WI38 (cell line): ENCODE measurements around the gene TTC27.

Experiments
- H3K4me3 ChIP-seq: 2 replicates; pipeline ENCODE4 v1.5.1; 2011; ENCODE audit warnings: low read depth, mild to moderate bottlenecking, control low read depth, low read length
- TF ChIP-seq, protein P1 (sequence below): IDR thresholded peaks from 2 replicates; pipeline ENCODE4 v1.5.1; 2012; ENCODE audit warnings: low read depth, mild to moderate bottlenecking, control low read depth, low read length

Gene TTC27

DNA sequence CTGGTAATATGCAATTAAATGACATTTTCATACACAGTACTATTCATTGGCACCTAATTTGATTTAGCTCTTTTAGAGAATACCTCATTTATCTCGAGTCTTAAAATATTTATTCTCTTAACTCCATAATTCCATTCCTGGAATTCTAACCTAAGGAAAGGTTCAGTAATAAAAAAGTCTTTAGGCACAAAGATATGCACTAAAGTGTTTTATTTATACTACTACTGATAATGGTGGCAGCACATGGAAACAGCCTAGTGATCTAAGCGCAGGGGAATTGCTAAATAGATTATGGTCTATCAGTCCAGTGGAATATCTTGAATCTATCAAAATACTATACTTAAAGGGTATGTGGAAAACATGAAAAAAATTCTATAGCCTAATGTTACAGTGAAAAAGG is 176.4 kb downstream of the TTC27 start:
- TF ChIP-seq, protein P1, sequence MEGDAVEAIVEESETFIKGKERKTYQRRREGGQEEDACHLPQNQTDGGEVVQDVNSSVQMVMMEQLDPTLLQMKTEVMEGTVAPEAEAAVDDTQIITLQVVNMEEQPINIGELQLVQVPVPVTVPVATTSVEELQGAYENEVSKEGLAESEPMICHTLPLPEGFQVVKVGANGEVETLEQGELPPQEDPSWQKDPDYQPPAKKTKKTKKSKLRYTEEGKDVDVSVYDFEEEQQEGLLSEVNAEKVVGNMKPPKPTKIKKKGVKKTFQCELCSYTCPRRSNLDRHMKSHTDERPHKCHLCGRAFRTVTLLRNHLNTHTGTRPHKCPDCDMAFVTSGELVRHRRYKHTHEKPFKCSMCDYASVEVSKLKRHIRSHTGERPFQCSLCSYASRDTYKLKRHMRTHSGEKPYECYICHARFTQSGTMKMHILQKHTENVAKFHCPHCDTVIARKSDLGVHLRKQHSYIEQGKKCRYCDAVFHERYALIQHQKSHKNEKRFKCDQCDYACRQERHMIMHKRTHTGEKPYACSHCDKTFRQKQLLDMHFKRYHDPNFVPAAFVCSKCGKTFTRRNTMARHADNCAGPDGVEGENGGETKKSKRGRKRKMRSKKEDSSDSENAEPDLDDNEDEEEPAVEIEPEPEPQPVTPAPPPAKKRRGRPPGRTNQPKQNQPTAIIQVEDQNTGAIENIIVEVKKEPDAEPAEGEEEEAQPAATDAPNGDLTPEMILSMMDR, result no peak
- H3K4me3 ChIP-seq, result no peak overlapping the region

DNA sequence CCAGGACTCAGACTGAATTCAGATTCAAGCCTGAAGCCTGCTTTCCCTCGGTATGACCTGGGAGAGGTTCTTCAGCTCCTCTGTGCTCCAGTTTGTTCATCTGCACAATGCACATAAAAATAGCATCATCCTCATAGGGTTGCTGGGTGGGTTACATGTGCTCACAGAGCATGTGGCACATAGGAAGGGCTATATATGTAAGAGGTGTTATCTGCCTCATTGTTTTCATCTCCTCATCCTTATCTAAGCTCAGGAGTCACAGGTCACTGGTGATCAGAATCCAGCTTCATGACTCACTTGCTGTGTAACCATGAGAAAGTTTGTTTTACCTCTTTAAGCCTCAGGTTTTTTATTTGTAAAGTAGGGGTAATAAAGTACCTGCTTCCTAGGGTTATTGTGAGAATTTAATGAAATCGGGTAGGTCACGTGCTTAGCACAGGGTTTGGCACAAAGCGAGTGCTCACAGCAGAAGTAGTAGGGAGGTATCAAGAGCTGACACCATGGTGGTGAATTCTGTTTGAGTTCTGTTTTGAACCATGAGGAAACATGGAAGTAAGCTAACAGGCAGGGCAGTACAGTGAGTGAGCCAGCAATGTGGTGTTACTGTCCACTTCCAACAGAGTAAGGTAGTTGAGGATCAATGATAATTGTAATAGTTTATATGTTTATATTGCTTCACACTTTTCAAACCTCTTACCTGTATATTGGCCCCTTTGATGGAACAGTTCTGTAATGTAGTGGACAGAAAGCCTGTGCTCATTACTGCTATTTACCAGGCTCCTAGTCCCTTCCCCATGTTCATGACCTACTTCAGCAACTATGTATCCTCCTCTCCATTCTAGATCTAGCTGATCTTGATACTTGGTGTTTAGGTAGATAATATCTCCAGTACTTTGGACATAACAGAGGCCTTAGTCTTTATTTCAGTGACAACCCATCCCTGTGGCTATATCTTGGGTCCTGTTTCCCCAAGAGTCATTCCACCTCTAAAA is 177.6 kb downstream of the TTC27 start:
- TF ChIP-seq, protein P1, result no peak
- H3K4me3 ChIP-seq, result no peak overlapping the region

DNA sequence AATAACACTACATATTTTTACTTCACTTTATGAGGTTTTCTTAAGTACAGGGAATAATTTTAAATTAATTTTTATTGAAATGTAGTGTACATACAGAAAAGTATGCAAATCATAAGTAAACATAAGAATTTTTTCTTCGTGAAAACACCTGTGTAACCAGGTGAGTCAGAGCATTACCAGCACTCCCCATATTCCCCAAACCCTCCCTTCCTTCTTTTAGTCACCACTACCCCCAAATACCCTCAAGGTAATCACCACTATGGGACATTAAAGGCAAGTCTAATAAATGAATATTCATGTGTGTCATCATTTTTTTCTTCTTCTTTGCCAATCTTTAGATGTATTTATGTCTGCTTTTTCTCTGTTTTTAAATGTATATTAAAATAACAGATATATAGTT is 179.0 kb downstream of the TTC27 start:
- TF ChIP-seq, protein P1, result no peak

DNA sequence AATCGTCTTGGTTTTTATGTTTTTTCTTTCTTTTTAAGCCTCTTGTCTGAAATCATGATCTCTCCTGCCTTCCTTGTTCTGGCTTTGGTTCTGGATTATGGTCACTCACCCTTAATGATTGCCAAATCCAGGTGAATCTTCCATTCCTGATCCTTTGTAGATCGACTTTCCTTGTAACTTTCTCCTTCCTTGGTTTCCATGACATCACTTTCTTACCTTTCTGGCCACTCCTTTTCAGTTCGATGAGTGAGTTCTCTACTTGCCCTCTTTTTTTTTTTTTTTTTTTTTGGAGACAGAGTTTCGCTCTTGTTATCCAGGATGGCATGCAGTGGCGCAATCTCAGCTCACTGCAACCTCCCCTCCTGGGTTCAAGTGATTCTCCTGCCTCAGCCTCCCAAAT is 179.8 kb downstream of the TTC27 start:
- TF ChIP-seq, protein P1, result no peak
- no peak overlapping the region for H3K4me3 ChIP-seq

More for the DNA sequence above, 179.0 kb downstream of the TTC27 start:
- H3K4me3 ChIP-seq, result no peak overlapping the region

DNA sequence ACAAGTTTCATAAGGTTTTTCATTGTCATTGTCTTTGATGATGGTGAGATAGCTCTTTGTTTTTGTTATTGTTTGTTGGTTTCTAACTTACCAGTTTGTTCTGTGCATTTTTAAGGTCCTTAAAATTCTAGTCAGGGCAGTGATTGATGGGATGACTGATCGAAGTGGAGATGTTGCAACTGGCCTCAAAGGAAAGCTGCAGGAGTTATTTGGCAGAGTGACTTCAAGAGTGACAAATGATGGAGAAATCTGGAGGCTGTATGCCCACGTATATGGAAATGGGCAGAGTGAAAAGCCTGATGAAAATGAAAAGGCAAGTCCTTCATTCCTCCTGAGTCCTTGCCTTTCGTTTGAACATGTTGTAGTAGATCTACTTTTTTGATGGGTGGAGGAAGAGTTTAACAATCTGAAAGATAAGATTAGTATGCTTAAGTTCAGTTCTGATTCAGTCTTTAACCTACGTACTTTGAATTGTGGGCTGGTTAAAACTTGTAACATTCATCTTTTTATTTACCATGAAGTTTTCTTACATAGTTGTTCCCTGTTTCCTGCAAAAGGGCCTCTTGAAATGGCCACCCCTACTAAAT is 183.2 kb downstream of the TTC27 start:
- H3K4me3 ChIP-seq, result no peak overlapping the region
- TF ChIP-seq, protein P1, result no peak

DNA sequence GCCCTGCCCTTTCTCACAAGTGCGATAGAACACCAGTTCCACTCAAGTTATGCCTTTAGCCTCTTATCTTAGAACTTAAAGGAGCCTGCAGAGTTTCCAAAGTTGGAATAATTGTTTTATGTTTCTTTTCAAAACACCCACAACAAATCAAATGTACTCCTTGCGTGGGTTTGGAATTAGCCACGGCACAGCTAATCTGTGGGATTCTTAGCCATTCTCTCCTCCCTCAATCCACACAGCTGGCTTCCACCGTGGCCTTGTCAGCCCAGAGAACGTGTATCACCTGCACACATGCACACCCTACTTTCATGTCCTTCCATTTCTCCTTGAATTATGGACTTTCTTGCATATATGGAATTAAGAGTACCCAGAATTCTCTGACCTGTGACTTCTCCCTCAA is 183.8 kb downstream of the TTC27 start:
- H3K4me3 ChIP-seq, result no peak overlapping the region
- TF ChIP-seq, protein P1, result no peak

DNA sequence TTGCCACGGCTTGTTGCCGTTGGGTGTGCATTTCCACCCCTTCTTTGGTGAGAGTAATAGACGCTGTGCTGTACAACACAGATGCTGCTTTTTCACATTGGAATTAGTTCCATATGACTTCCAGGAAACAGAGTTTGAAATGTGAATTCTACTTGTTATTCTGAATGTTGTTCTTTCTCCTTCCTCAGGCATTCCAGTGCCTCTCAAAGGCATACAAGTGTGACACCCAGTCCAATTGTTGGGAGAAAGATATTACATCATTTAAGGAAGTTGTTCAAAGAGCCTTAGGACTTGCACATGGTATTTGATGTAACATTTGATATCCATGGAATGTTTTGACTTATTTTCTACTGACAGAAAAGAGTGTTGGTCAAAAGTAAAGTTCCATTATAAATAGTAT is 184.5 kb downstream of the TTC27 start:
- TF ChIP-seq, protein P1, result no peak
- no peak overlapping the region for H3K4me3 ChIP-seq
